Left forelimb (tissue), 1 donor: ENCODE measurements around the gene SELENON.

Source experiments
- DNase-seq: peaks from one replicate; pipeline ENCODE4 v3.0.0-alpha.2; 2018; ENCODE audit warnings: low spot score

SELENON gene, protein sequence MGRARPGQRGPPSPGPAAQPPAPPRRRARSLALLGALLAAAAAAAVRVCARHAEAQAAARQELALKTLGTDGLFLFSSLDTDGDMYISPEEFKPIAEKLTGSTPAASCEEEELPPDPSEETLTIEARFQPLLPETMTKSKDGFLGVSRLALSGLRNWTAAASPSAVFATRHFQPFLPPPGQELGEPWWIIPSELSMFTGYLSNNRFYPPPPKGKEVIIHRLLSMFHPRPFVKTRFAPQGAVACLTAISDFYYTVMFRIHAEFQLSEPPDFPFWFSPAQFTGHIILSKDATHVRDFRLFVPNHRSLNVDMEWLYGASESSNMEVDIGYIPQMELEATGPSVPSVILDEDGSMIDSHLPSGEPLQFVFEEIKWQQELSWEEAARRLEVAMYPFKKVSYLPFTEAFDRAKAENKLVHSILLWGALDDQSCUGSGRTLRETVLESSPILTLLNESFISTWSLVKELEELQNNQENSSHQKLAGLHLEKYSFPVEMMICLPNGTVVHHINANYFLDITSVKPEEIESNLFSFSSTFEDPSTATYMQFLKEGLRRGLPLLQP

DNA sequence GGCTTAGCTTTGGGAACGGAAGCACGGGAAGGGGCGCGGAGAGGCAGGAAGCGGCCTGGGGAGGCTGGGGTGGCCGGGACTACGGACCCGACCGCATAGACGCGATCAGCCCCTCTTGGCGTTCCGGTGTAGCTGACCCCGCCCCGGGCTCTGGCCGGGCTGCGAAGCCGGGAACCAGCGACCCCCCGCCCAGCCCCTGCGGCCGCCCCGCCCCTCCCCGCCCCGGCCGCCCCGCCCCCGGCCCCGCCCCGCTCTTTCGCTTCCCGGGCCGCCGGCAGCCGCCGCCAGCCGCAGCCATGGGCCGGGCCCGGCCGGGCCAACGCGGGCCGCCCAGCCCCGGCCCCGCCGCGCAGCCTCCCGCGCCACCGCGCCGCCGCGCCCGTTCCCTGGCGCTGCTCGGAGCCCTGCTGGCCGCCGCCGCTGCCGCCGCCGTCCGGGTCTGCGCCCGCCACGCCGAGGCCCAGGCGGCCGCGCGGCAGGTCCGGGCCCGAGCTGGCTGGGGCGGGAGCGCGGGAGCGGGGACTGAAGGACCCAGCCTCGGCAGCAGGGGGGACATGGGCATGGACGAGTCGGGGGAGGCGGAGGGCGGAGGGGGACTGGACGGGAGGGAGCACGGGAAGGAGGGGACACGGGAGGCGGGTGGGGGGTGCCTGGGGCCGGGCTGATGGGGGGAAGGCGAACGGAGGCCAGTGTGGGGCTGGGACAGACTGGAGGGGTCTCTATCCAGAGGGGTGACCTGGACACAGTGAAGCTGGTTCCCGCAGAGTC lies at the start of gene SELENON:
SELENON (plus strand) TSS at position 259 of the 768 bp plus-strand sequence; CDS start at position 297, 38 bp downstream.
- DNase-seq, result peak; percentile 86

DNA sequence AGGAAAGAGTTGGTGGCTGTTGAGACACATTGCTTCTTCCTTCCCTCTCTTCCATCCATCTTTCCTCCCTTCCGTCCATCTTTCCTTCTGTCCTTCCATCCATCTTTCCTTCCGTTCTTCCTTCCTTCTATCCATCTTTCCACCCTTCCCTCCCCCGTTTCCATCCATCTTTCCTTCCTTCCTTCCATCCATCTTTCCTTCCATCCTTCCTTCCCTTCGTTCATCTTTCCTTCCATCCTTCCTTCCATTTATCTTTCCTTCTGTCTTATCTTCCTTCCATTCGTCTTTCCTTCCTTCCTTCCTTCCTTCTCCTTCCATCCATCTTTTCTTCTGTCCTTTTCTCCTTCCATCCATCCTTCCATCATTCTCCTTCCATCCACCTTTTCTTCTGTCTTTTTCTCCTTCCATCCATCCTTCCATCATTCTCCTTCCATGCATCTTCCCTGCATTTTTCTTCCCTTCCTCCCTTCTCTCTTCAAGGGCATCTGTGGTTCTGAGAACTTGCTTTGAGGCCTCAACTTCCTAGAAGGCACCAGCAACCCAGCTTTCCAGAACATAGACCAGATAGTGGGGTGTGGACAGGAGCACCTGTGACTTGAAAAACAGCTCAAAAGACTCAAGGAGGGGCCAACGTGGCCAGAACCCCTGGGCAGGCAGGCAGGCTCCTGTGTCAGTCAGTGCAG lies 48.9 kb upstream of the SELENON start:
- DNase-seq, result no peak

DNA sequence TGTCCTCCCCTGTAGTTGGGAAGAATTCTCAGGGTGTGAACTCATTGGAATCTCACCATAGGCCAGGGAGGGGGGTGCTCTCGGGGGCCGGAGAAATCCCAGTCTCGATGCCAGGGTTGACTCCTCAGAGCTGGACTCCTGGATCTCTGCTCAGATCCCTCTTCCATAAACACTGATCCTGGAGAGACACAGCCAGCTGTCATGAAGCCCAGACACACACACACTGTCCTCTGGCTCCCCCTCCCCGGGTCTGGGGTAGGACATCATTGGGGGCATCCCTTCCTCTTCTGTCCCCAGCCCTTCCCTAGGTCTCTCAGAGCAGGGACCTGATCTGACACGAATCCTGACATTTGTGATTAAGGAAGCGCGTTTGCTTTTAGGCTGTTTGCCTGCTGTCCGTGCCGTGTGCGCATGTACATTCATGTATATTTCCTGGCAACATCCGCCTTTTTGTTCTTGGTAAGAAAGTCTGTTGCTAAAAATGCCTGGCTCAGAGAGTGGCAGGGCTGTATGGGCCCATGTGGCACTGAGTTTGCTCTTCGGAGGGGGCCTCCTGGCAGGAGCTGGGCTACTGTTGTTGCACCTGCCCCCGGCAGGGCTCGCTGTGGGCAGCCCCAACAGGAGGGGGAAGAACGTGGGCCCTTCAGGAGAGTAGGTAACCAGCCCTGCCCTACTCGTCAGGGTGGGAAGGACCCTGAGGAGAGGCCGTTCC lies 45.4 kb upstream of the SELENON start:
- DNase-seq, result no peak

DNA sequence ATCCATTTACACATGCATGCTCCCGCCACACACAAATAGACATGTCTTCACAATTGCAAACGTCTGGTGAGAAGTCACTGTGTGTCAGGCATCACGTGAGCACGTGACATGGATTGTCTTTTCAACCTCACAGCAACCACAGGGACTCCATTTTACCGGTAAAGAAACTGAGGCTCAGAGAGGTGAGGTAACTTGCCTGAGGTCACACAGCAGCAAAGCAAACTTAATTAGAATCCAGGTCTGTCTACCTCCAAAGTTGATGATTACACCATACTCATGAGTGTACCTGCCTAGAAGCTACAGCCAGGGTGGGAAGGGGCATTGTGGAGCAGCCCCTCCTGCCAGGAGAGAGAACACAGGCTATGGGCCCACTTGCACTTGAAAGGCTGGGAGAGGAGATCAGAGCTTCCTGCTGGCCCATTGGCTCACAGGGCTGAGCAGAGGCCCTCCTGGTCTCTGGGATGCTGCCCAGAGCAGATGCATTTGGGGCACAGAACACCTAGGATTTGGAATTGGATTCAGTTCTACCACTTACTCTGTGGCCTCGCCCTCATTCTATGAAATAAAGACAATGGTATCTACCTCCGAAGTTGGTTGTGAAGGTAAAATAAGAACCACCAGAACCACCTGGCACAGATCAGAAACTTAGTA lies 44.4 kb upstream of the SELENON start:
- DNase-seq, result no peak

DNA sequence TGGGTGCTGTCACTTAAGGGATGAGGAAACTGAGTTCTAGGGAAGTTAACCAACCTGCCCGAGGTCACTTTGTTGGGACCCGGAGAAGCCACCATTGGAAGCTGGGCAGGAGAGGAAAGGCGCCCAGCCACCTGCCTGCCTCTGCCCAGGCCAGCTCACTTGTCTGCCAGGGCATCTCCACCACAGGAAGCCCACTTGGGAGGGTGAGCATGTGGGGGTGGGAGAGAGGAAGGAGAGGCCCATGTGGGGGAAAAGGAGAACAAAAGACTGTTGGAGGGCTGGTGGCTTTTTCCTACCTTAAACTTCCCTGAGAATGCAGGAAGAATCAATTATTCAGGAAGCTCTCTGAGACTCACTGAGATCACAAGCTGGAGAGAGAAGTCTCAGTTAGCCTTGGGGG lies 43.8 kb upstream of the SELENON start:
- DNase-seq, result no peak

DNA sequence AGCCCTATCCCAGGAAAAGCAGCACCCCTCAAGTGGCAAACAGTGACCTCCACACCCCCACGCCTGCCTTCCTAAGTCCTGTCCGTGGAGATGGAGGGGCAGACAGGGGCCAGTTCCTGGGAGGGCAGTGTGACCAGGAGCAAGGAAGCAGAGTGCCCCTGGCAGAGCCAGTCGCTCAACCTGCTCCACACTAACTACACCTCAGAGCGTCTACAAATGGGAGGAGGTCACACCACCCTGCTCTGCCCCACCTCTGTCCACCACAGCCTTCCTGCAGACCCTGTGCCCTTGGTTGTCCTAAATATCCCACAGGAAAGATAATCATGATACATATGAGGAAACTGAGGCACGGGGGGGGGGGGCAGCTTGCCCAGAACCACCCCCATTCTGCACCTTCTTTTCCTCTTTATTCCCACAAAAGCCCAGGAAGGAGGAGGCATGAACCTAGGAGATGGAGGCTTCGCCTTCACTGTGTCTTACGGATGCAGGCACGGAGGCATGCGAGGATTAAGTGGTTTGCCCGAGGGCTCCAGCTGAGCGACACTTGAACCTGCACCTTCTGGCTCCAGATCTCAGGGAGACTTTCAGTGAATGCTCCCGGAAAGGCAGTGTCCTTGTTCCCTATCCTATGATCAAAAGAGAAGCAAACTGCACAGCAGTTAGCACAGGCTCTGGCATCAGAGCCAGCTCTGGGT lies 42.7 kb upstream of the SELENON start:
- DNase-seq, result no peak

DNA sequence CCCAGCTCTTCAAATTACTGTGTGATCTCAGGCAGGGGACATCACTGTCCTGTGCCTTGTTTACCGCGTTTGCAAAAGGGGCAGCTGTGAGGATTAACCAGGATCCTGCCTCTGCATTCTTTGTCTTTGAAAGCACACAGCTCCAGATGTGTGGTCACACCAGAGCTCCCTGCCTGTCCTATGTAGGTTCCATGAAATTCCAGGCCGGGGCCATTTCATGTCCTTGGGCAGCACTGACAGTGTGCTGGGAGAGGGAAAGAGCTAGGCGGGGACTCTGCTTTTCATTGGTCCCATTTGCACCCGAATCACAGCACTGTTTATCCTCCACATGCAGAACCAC lies 42.2 kb upstream of the SELENON start:
- DNase-seq, result no peak

DNA sequence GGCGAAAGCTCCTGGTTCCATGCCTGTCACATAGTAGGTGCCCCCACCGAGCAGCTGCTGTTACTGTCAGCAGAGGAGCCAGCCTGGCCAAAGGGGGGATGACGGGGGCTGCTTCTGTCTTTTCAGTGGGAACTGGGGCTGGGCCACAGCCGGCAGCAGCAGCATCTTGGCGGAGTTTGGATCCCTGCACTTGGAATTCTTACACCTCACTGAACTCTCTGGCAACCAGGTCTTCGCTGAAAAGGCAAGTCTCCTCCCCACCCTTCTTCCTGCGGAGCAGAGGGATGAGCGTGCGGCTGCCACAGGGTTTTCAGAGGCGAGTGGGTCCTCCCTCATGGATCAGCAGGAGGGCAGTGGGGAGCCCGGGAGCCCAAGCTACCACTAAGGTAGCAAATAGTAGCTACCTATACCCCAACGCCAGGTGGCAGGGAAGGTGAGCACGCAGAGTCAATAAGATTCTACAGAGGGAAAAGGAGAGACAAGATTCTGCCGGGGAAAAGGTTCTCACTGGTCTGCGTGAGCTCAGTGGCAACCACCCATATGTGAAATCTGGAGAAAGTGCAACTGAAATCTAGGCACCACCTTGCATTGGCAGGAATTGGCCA lies 41.4 kb upstream of the SELENON start:
- DNase-seq, result no peak

DNA sequence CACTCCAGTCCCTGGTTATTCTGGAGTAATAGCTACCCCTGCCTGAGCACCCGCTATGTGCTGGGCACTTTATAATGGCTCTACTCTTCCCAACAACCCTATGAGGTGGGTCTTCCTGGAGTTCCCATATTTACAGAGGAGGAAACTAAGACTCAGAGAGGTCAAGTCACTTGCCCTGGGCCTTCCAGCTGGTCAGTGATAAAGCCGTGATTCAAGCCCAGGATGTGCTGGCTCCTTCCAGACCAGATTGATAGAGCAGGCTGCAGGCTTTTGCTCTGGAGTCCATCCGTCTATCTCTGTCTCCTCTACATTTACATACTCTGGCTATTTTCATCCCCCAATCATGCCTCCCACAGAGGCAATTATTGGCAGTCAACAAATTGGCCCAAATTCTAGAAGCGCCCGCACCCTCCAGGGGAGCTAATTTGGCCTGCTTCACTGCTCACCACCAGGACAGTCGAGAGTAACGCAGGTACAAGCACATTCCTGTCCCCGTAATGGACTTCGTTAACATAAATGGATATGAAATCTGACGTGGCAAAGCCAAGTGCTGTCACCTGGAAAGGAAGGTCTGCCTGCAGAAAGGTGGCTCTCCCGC lies 39.8 kb upstream of the SELENON start:
- DNase-seq, result no peak

DNA sequence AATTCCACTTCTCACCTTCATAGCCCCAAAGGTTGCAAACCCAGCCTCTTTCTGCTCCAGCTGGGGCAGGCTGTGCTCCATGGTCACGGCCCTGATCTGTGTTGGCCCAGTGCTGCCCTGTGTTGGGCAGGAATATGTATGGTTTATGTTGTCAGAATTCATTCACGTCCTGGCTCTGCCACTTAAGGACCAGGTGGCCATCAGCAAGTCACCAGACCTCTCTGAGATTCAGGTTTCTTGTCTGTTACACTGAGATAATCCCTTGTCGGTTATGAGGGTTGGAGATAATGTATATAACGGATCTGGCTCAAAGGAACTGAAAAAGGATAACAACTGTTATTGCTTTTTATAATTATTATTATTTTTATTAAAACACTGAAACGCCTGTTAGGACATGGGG lies 39.1 kb upstream of the SELENON start:
- no peak for DNase-seq

DNA sequence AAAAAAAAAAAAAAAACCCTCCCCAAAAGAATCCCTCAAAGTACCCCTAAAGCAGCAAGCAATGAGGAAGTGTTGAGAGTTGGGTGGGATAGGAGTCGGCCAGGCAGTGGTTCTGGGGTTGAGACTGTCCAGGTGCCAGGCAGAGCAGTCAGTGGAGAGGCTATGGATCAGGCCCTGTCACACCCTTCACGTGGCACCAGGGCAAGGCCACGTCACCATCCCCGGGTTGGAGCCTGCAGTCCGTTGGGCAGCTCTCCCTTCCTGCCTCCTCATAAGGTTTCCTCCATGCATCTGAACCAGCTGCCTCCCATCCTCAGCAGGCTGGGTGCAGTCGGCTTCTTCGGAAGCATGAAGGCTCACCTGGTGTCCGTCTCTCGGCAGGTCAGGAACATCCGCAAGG lies 36.5 kb upstream of the SELENON start:
- DNase-seq, result no peak

DNA sequence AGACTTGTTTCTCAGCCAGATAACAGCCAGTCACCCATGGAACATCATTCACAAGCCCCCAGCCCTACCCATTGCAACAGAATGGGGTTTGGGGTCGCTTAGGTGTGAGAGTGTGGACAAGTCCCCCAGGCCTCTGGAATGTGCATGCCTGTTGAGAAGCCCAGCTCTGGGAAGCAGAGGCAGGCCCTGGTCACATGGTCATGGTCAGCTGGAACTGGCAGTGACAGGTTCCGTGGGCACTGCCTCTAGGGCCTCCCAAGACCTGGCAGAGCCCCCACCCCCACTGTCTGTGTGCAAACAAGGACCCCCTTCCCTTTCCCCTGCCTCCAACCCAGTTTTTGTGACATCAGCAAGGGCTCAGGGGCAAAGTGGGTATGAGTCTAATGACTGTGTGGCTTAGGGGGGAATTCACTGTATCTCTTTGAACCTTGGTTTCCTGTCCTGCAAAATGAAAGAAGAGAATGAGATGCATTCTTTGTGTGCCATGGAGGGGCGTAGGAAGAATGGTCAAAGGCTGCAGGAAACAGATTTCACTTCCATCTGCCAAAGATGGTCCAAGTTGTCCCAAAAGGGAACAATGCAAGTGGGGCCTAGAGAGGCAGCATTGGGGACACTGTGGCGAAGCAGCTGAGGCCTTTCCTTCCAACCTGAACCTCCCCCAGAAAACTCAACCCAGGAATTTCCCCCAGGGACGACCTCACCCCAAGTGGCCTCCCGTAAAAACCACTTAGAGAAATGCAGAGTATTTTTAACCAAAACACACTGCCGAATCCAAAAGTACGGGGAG lies 34.7 kb upstream of the SELENON start:
- no peak for DNase-seq

DNA sequence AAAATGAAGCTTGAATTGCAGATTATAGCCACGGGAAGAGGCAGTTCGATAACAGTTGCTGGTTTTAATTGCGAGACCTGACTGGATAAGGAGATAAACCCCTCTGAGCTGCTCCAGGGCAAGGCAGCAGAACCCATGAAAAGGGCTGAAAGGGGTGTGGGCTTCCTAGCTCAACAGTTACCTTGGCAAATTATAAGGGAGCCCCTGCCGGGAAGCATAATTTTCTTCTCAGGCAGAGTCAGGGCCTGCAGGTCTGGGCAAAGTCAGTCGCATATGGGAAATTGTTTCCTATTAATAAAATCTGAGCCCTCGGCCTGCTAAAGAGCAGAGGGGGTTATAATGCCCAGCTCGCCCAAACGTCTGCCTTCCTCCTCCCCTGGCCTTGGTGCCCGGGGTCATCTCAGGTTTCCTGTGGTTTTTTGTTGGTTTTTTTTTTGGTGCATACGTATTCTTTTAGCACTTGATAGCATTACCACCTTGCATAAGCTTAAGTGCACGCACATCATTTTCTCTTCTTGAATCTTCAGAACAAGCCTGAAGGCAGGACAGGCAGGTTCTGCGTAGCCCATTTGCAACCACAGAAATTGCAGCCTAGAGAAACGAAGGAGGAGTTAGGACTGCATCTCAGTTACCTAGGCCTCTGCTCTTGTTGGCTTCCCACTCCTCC lies 33.9 kb upstream of the SELENON start:
- no peak for DNase-seq

DNA sequence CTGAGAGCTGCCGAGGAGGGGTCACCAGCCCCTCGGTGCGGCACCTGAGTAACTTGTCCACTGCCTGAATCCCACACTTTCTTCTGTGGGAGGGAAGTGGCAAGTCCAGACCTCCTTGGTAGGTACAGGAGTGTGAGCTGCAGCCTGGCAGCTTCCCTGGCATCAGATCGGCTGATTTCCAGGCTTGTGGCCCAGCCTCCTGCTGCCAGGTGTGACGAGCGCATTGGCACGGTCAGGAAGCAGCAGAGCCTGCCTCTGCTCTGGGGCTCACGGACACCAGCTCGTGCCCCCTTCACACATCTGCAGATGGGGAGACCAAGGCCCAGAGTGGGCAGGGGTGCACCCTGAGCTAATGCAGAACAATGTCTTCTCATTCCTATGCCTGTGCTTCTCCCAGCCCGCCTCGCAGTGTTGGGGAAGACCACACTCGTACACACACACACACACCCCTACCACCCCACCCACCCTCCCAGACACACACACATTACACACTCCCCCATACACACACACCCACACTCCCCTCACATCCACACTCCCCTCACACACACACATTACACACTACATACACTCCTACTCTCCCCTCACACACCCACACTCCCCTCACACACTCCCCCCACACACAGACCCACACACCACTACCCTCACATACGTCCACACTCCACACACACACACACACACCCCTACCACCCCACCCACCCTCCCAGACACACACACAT lies 33.1 kb upstream of the SELENON start:
- DNase-seq, result no peak

DNA sequence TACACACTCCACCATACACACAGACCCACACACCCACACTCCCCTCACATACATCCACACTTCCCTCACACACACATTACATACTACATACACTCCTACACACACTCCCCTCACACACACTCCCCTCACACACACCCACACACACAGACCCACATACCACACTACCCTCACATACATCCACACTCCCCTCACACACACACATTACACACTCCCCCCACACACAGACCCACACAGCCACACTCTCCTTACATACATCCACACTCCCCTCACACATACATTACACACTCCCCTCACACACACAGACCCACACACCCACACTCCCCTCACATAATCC lies 32.6 kb upstream of the SELENON start:
- DNase-seq, result no peak

DNA sequence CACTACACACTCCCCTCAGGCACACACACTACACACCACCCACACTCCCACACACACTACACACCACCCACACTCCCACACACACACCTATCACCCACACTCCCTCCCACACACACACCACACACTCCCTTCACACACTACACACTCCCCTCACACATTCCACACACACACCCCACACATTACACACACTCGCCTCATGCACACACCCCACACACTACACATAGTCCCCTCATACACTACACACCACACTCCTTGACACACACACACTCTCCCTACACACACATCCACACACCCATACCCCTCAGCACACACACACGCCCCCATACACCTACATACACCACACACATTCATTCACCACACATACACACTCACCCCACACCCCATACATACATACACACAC lies 31.0 kb upstream of the SELENON start:
- no peak for DNase-seq

DNA sequence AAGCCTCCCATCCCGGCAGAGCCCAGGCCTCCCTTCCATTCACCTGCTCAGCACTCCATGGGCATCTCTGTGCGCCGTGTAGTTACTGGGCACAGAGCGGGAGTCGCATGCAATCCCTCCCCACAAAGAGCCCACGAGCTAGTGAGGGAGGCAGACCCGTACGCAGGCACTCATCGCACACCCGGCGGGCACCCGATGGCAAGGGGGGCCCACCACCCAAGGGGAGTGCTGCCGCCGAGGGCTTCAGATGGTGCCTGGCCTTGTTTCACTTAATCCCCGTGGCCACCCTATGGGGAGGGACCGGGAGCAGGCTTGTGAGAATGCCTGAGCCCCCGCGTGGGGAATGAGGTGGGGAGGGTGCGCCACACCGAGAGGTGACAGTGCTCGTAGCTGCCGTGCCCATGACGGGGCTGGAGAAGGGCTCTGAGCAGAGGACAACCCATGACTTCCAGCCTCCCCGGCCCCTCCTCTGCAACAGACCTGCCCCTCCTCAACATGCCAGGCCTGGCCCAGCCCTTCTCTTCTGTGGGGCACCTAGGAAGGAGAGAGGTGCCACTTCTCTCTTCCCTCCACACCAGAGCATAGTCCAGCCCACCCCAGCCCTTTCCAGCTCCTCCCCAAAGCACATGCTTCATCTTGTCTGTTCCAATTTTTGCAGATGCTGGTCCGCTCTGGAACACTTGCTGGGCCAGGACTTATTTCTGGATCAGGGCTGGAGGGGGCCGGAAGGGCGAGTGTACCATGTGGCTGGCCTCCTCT lies 30.2 kb upstream of the SELENON start:
- DNase-seq, result no peak
